Activated gamma-delta T cell treated with Interleukin-2 at 50 U/mL for 16 hours (primary cell): ENCODE measurements around the gene PRSS53.

Source experiments
- DNase-seq: peaks from one replicate; pipeline ENCODE4 v3.0.0-alpha.2; 2020

Gene PRSS53

GRCh38 chr16:31077024-31077423, 11.7 kb downstream of the PRSS53 start:
- DNase-seq, result no peak

DNA sequence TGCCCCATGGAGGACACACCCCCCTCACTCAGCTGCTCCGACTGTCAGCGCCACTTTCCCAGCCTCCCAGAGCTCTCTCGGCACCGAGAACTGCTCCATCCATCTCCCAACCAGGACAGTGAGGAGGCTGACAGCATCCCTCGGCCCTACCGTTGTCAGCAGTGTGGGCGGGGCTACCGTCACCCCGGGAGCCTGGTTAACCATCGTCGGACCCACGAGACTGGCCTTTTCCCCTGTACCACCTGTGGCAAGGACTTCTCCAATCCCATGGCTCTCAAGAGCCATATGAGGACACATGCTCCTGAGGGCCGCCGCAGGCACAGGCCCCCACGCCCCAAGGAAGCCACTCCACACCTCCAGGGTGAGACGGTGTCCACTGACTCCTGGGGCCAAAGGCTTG, 12.4 kb downstream of the PRSS53 start:
- DNase-seq, result no peak

DNA sequence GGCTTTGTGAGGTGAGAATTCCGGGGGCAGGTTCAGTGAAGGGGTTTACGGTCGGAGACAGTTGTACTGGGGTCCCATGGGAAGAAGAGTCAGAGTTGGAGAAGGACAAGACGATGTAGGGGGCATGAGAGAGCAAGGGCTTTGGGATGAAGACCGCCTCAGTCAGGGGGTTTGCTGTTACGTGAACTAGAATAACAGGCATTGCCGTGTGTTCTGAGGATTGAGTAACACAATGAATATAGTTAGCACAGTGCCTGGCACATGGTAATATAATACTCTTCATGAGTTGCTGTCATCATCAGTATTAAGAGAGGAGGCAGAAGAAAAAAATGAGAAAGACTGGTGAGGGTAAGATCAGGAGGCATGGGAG, 13.9 kb downstream of the PRSS53 start:
- DNase-seq, result no peak

DNA sequence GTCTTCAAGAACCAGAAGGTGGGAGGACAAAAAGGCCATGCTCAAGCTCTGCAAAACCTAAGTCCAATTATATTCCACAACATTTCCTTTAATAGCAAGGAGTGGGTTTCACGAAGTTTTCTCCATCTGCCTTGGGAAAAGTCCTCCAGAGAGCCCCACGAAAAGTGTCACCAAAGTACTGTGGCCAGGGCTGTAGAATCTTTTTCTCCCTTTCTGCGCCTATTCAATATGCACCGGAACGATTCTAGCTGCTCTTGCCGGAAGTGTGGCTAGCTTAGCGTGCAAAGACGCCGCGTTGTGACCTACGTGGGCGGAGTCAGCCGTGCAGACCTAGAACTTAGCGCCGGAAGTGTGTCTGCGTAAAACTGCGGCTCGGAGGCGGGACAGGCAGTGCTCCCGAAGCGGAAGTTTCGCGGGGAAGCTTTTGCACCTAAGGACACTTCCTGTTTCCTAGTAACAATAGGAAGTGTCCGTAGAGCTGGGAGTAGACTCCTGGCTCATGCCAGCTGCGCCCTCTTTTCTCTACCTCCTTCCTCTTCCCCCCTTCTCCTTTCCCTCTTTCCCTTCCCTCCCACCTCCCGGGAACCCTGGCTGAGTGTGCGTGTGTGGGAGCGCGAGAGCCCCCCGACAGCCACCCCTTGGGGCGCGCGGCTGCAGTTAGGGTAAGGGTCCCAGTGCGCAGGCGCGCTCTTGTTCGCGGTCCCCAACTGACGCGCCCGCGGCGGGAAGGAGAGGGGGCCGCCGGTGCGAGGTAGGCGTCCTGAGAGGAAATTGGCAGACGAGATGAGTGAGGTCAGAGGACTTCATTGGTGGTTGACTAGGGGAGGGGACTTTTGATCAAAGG, 14.6 kb downstream of the PRSS53 start, which contains the start of the genes ZNF646 and ZNF668:
Gene ZNF646 (plus strand): TSS at position 453 of the 844 bp plus-strand sequence. CDS start 1,903 bp downstream, outside the sequence.
Gene ZNF668 (minus strand): TSS at position 271 of the 844 bp plus-strand sequence. CDS start 9,781 bp downstream, outside the sequence.
- DNase-seq, result peak; percentile 97

GRCh38 chr16:31073142-31073969, 15.4 kb downstream of the PRSS53 start:
- peak; percentile 82 for DNase-seq

GRCh38 chr16:31072540-31073141, 16.1 kb downstream of the PRSS53 start:
- no peak for DNase-seq

- DNase-seq, result no peak
These were observed 16.9 kb downstream of the PRSS53 start for GRCh38 chr16:31071861-31072260.

- DNase-seq, result no peak
These were observed 21.4 kb downstream of the PRSS53 start for GRCh38 chr16:31067342-31067741.

DNA sequence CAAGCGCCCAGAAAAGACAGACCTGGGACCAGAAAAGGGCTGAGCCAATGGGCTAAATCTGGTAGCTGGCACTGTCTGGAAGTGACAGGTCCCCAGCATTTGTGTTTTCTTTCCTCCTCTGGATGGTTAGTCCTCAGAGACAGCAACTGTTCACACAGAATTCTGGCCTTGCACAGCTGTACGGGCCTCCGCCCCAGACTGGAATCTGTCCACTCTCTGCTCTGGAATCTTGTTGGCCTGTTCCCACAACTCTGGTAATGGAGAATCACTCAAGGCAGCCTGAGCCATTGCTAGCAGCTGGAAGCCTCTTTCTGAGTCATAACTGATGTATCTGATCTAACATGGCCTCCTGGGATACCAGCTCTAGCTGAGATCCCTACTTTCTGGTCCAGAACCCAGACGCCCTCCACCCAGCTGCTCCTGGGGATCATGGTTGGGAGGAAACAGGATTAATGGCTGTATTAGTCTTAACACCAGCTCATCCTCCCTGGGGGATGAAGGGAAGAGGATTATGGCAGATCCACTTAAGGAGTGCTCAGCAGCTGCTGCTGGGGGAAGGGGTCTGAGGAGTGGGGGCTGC, 23.8 kb downstream of the PRSS53 start:
- DNase-seq, result no peak

GRCh38 chr16:31063843-31064611, 24.7 kb downstream of the PRSS53 start:
- DNase-seq, result peak; percentile 26

- DNase-seq, result no peak
These were observed 25.3 kb downstream of the PRSS53 start for GRCh38 chr16:31063495-31063842.

DNA sequence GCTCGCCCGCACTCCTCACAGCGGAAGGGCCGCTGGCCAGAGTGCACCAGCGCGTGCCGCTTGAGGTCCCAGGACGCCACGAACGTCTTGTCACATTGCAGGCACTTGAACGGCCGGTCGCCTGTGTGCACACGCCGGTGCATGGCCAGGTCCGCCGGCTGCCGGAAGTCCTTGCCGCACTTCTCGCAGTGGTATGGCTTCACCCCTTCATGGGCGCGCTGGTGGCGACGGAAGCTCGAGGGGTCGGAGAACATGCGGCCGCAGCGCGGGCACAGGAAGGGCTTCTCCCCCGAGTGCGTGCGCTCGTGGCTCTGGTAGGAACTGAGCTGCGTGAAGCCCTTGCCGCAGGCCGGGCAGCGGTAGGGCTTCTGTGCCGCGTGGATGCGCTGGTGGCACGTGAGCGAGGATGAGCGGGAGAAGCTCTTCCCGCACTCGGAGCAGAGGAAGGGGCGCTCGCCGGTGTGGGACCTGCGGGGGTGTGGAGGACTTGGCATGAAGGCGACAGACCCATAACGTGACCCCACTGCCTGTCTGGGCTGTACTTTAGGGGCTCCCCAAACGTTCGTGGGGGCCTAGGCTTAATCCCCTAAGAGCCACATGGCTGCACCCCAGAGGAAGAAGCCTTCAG, 26.8 kb downstream of the PRSS53 start:
- no peak for DNase-seq

- DNase-seq, result no peak
These were observed 27.5 kb downstream of the PRSS53 start for GRCh38 chr16:31061126-31061812.

GRCh38 chr16:31055613-31056012, 33.1 kb downstream of the PRSS53 start:
- DNase-seq, result no peak

DNA sequence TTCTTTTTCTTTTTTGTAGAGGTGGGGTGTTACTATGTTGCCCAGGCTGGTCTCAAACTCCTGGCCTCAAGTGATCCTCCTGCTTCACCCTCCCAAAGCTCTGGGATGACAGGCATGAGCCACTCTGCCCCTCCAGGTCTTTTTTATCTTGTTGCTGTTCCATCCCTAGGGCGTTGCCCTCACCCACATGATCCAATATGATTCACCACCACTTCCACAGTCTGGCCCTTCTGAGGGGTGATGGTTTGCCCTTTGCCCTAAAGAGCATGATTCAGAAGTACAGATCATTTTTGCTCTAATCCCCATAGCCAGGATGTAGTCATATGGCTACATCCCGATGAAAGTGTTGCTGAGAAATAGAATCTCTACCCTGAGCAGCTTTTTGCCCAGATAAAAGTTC, 36.6 kb downstream of the PRSS53 start:
- DNase-seq, result no peak

- no peak for DNase-seq
These were observed 38.3 kb downstream of the PRSS53 start for GRCh38 chr16:31050280-31051030.

DNA sequence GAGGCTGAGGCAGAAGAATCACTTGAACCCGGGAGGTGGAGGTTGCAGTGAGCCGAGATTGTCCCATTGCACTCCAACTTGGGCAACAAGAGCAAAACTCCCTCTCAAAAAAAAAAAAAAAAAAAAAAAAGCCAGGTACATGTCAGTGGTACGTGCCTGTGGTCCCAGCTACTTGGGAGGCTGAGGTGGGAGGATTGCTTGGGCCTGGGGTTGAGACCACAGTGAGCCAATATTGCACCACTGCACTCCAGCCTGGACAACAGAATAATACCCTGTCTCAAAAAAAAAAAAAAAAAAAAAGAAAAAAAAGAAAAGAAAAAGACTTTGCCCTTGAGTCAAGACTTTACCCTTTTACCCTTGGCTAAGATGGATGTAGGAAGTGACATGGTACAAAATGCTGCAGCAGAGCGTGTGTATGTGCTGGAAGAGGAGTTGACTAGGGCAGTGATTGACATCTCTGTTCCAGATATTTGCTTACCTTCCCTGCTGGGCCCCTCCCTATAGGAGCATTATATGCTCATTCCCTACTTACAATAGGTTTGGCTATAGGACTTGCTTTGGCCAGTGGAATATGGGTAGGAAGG, 44.8 kb downstream of the PRSS53 start:
- DNase-seq, result no peak

DNA sequence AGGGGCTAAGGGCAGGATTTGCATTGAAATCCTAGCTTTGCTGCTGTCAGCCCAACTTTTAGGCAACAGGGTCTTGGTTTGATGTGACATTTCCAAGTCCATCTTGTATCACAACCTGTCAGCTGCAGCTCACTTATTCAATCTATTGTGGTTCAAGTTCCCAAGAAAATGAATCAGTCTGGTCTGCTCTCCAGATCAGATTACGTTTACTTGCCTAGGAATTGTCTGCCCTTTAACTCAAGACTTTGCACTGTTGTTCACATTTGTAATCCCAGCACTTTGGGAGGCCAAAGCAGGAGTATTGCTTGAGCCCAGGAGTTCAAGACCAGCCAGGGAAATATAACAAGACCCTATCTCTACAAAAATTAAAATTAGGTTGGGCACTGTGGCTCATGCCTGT, 45.4 kb downstream of the PRSS53 start:
- no peak for DNase-seq

DNA sequence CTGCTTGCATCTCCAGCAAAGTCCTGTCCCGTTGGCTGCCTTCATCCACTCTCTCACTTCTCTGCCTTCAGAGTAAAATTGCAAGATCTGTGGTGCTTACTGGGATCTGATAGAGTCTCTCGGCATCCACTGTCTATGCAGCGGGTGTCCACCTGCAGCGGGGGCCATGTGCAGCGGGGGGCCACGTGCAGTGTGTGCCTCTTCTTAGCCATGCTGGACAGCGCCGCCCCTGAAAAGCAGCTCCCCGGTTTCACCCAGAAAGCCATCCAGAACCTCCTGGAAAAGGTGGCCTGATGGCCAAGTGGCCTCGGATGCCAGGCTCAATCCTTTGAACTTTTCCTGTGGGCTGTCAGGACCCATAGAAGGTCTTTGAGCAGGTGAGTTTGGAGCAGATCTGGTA, 45.9 kb downstream of the PRSS53 start:
- DNase-seq, result no peak

DNA sequence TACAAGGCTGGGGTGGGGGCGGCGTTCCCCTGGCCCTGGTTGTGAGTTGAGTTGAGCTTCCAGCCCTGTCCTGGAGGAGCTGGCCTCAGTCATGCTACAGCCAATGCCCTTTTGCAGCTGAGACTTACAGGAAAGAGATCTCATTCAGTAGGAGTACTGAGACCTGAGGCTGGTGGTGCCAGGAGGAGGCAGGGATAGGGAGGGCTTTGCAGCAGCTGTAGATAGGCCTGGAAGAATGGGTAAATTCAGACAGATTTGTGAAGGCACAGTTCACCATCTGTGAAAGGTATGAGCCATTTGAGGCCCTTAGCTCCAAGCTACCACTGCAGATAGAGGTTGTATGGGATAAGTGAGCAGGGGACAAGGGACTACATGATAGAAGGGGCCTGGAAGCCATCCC, 49.8 kb downstream of the PRSS53 start:
- DNase-seq, result no peak
